Osteocyte (in vitro differentiated cells): ENCODE measurements around the gene PARP8. TPM values are rescaled to one million over a fixed set of nuclear protein-coding genes. Genes with fewer than 3 reads are reported as not detected.

Source experiments
- DNase-seq: peaks from one replicate; pipeline ENCODE4 v3.0.0; 2021; ENCODE audit warnings: mixed read lengths; ENCODE audit not compliant: unreplicated experiment; ENCODE audit errors: extremely low spot score
- H3K27ac Mint-ChIP-seq: one replicate; pipeline ENCODE4 v1.8.0; 2021; ENCODE audit warnings: mild to moderate bottlenecking, mixed read lengths; ENCODE audit not compliant: unreplicated experiment
- H3K27me3 Mint-ChIP-seq: one replicate; pipeline ENCODE4 v1.8.0; 2021; ENCODE audit warnings: mixed read lengths; ENCODE audit not compliant: unreplicated experiment
- H3K36me3 Mint-ChIP-seq: one replicate; pipeline ENCODE4 v1.8.0; 2021; ENCODE audit warnings: mixed read lengths; ENCODE audit not compliant: unreplicated experiment
- H3K4me1 Mint-ChIP-seq: one replicate; pipeline ENCODE4 v1.8.0; 2021; ENCODE audit warnings: mixed read lengths; ENCODE audit not compliant: unreplicated experiment
- H3K4me3 Mint-ChIP-seq: one replicate; pipeline ENCODE4 v1.8.0; 2021; ENCODE audit warnings: mild to moderate bottlenecking, moderate library complexity, mixed read lengths; ENCODE audit not compliant: unreplicated experiment
- H3K9me3 Mint-ChIP-seq: one replicate; pipeline ENCODE4 v1.8.0; 2021; ENCODE audit warnings: mixed read lengths; ENCODE audit not compliant: unreplicated experiment
- CTCF ChIP-seq: fragments of 200-600 bp; sonication (generic); IDR thresholded peaks from 2 replicates; pipeline ENCODE4 v1.5.0; 2021; ENCODE audit warnings: antibody characterized with exemption, mild to moderate bottlenecking, moderate library complexity
- total RNA-seq: library from RNA; stranded (reverse); gene quantifications from 2 replicates; pipeline ENCODE4 v1.2.1, GENCODE V29; 2021

The PARP8 gene
- total RNA-seq, 1 donor from 2014 or later: 23.9 TPM

GRCh38 chr5:50814556-50814955, 148.1 kb downstream of the PARP8 start:
- Mint-ChIP-seq H3K9me3 (peaks cover 10% of the 10 kb centered on the region), H3K36me3 (peaks cover 20% of the 10 kb centered on the region), H3K27ac (no peak overlapping the region), H3K4me3 (no peak overlapping the region), H3K27me3 (no peaks in the 10 kb centered on the region), H3K4me1 (no peaks in the 10 kb centered on the region)
- no peak for TF ChIP-seq CTCF
- no peak for DNase-seq

- TF ChIP-seq CTCF: no peak
- no peak overlapping the region for H3K27ac Mint-ChIP-seq
- no peaks in the 10 kb centered on the region for H3K27me3 Mint-ChIP-seq
- no peak overlapping the region for H3K4me3 Mint-ChIP-seq
- H3K9me3 Mint-ChIP-seq: no peaks in the 10 kb centered on the region
- no peak for DNase-seq
- H3K4me1 Mint-ChIP-seq: no peaks in the 10 kb centered on the region
- H3K36me3 Mint-ChIP-seq: peaks cover 28% of the 10 kb centered on the region
These were observed 155.6 kb downstream of the PARP8 start for GRCh38 chr5:50822046-50822445.

- no peak for TF ChIP-seq CTCF
- Mint-ChIP-seq H3K9me3 (no peaks in the 10 kb centered on the region), H3K27ac (no peak overlapping the region), H3K4me3 (no peak overlapping the region), H3K36me3 (peaks cover 26% of the 10 kb centered on the region), H3K4me1 (no peaks in the 10 kb centered on the region), H3K27me3 (no peaks in the 10 kb centered on the region)
- DNase-seq: no peak
These were observed 156.3 kb downstream of the PARP8 start for GRCh38 chr5:50822761-50823160.

- H3K36me3 Mint-ChIP-seq: peaks cover 32% of the 10 kb centered on the region
These were observed 157.1 kb downstream of the PARP8 start for GRCh38 chr5:50823568-50823967.

GRCh38 chr5:50824109-50824508, 157.7 kb downstream of the PARP8 start:
- DNase-seq: no peak
- Mint-ChIP-seq H3K27ac (no peak overlapping the region), H3K27me3 (no peaks in the 10 kb centered on the region), H3K9me3 (no peaks in the 10 kb centered on the region), H3K4me1 (no peaks in the 10 kb centered on the region), H3K36me3 (peaks cover 34% of the 10 kb centered on the region), H3K4me3 (no peak overlapping the region)
- TF ChIP-seq CTCF: no peak

More at GRCh38 chr5:50823568-50823967, 157.1 kb downstream of the PARP8 start:
- Mint-ChIP-seq H3K9me3 (no peaks in the 10 kb centered on the region), H3K4me3 (no peak overlapping the region), H3K4me1 (no peaks in the 10 kb centered on the region), H3K27ac (no peak overlapping the region), H3K27me3 (no peaks in the 10 kb centered on the region)
- TF ChIP-seq CTCF: no peak
- no peak for DNase-seq
